Activated T-helper 1 cell treated with anti-CD3 and anti-CD28 coated beads, Interleukin-2, amount 50 U/mL, for 16 hours (primary cell): ENCODE data around the gene GTPBP1.

ENCODE experiments used
- DNase-seq, 2 donors: peaks; one replicate each; pipeline ENCODE4 v3.0.0-alpha.2; 2020; ENCODE audit warnings: low read depth in 1 of 2, low spot score in 1 of 2

GTPBP1 gene

DNA sequence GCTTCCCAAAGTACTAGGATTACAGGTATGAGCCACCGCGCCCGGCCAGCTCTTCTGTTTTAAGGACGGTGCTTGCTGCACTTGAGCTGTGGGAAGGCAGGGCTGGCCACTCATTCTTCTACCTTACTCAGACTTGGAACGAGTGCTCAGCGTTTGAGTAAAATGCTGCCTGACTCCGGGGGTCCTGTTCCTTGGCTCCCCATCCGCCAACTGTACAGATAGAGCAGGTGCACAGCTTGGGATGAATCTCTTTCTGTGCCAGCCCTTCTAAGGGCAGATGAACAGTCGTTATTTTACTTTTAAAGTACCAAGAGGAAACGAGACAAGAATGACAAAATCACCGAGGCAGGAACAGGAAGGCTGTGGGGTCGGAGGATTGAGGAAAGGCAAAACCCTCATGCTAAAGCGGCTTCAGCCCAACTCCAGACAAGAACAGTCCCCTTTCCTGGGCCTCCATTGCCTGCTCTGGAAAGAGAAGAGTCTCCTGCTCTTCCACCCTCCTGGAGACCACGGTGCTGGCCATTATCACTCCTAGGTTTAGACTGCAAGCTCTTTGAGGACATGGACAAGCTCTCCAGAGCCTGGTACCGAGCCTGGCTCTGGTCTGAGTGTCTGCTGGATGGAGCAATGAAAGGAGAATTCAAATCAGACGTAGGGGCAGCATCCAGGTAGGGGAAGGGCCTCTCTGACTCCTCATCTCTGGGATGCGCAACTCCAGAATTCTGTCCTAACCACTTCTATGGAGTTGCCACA is 51.1 kb downstream of the GTPBP1 start:
- no peak for DNase-seq

DNA sequence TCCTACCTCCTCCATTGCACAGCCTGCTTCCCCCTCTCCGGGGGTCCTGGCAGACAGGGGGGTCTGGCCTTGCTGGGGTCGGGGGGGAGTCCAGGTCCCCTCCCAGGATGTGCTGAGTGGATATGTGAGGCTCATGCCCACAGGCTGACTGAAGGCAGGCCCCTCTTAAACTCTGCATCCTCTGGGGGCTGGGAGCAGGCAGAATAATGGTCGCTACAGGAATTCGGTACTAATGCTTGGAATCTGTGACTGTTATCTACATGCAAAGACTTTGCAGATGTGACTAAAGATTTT is 51.7 kb downstream of the GTPBP1 start:
- no peak for DNase-seq

DNA sequence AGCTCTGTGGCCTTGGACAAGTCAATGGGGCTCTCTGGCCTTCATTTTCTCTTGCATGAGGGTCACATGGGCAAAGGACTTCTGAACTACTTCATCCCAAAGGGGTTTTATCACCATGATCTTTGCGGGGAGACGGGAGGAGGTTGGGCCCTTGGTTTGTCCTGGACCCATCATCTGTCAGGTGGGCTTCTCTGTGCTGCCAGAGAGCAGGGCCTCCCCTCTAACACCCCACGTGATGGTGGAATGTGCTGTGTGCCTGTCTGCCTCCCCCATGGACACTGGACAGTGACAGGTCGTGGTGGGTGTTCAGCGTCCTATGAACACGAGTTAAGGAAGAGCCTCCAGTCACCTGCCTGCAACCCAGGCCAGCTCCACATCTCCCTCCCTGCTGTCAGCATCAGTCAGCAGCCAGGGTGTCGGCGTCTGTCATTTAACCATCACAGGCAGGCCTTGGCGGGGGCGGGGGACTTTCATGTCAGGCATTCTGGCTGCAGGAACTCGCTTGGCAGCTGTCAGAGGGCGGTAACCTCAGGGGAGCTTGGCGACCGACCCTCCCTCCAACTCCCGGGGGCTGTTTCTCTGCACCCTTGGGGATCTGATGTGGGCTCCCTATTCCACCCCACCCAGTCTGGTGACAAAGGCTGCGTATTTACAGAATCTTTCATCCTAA is 52.7 kb downstream of the GTPBP1 start:
- peak; percentile 34 to 49 for DNase-seq

DNA sequence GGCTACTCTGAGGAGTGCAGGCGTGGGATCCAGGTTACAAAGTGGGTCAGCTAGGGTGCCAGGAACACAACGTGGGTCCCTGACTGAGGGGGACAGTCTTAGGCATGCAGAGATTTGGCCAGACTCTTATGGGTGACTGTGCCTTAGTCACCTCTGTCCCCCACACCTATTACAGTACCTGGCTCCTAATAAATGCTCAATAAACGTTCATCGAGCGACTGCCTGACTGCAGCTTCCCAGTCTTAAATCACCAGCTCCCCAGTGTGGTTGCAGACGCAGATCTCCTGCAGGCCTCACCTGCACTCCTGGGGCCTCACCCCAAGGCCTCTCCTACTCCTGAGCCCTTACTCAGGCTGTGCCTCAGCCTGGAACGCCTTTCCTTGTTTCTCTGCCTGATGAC is 53.3 kb downstream of the GTPBP1 start:
- DNase-seq: no peak

DNA sequence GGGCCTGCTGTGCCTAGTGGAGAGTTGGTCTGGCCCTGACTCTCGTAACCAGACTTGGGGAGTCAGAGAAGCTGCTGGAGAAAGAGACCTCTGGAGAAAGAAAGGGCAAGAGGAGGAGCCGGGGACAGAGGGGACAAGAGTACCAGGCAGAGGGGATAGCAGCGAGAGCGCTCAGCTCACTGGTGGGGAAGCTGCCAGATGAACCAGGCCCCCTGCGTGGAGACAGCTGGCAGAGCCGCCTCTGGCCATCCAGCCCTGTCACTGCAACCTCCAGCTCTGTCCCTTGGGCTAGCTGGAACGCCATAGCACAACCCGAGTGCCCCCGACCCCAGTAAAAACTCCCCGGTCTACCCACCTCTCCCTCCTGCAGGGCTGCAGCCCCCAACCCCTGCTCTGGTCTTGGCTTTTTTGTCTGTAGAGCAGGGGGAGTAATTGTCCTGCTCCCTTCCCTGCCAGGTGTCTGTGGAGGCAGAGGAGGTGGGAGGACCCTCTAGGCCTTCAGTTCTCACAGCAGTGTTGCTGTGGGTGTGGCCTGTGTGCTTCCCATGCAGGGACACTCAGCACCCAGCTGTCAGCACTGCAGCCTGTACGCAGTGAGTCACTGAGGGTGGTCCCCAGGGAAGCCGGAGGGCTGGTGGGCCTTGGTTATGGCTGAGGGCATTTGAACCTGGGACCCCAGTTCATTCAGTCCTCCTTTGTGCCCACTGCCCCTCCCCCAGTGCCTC is 54.9 kb downstream of the GTPBP1 start:
- no peak for DNase-seq

DNA sequence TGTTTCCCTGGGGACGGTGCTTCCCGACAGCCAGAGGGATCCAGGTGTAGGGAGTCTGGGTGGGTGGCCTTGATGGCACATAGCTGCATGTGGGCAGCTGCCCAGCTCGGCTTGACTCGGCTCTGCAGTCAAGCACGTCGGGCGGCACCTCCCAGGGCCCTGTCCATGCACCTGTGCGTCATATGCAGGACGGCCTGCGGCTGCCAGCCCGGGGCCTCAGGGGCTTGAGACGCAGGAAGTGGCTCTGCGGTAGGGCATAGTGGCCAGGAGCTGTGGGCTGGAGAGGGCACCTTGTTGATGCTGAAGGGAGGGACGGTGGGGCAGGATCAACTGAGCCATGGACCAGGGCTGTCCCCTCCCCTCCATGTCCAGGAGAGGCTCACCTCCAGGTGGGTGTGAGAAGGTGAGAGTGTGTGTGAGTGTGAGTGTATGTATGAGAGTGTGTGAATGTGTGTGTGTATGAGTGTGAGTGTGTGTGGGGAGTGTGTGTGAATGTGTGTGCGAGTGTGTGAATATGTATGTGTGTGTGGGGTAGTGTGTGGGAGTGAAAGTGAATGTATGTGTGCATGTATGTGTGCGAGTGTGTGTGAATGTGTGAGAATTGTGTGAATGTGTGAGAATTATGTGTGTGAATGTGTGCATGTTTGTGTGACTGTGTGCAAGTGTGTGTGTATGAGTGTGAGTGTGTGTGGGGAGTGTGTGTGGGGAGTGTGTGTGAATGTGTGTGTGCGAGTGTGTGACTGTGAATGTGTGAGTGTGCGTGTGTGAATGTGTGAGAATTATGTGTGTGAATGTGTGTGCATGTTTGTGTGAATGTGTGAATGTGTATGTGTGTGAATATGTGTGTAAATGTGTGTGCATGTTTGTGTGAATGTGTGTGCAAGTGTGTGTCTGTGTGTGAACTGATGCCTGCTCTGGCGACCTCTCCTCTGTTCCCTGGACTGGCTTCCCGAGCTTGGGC is 55.7 kb downstream of the GTPBP1 start:
- no peak for DNase-seq

DNA sequence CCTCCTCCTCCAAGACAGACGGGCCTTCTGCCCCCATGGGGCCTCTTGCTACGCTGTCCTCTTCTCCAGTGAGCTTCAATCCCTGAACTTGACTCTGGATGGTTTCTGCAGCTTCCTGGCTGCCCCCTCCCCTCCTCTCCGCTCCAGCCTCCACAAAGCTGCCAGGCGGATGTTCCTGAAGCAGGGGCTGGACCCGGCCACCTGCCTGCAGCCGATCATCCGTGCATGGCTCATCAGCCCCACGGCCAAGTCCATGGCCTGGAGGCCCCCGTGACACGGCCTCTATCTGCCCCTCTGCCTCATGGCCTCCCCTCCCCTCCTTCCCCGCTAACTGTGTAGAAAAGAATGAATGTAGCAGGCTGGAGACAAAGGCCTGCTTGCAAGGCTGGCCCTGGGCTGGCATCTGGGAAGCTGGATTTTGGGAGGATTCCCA is 56.8 kb downstream of the GTPBP1 start:
- DNase-seq: no peak

DNA sequence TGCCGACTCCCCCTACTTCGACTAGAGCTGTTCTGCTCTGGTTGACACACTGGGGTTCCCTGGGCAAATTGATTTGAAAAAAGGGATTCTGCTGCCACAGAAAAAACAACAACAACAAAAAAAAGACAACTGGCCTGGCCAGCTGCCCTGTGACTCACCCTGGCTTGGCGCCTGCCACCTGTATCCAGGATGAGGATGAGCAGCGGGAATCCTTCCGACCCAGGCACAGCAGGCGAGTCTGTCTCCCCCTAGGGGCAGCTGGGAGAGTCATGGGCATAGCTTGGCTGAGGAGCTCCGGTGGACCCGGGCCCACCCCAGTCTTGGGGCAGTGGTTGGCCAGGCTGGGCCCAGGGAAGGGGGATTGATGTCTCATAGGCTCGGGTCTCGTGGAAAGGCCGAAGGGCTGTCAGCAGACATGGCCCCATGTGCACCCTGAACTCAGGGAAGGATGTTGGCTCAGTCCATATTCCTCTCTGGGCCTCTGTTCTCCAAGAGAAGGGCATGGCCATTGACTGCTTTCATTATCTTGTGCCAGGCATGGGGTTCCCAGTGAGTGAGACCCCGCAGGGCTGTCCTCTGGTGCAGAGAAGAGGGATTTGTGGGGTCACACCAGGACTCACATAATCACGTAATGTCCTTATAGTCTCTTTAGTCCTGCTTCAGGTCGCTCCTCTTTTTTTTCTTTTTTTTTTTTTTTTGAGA is 60.5 kb downstream of the GTPBP1 start:
- peak in 1 of 2 donors; percentile 18 for DNase-seq

DNA sequence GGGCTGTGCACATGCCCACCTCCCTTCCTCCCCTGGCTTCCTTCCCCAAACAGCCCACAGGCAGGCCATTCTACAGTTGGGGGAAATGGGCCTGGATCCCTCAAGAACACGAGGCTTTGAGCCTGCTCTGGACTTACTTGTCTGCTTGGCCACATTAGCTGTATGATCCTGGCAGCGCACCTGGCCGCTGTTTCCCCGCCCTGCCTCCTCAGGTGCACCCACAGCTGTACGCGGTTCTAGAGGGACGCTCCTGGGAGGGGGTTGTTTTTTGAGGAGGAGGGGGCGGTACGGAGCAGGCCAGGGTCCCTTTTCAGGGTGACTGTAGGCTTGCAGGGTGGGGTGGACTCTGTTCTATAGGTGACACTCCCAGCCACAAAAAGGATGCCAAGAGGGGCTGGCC is 61.6 kb downstream of the GTPBP1 start:
- no peak for DNase-seq

DNA sequence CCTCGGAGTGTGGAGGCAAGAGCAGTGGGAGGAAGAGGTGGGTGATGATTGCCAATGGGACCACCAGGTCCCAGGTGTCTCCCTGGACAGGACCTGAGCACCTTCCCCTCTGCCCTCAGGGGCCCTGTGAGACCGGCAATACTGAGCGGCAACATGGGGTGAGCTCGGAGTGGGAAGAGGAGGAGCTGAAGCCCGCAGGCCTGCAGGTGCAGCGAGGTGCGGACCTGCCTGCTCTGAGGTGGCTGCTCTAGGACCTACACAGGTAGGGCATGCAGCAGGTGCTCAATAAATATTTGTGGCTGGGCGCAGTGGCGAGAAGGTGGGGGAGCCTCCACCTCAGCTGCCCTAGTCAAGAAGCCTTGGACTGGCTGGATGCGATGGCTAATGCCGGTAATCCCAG is 62.3 kb downstream of the GTPBP1 start:
- DNase-seq: no peak

DNA sequence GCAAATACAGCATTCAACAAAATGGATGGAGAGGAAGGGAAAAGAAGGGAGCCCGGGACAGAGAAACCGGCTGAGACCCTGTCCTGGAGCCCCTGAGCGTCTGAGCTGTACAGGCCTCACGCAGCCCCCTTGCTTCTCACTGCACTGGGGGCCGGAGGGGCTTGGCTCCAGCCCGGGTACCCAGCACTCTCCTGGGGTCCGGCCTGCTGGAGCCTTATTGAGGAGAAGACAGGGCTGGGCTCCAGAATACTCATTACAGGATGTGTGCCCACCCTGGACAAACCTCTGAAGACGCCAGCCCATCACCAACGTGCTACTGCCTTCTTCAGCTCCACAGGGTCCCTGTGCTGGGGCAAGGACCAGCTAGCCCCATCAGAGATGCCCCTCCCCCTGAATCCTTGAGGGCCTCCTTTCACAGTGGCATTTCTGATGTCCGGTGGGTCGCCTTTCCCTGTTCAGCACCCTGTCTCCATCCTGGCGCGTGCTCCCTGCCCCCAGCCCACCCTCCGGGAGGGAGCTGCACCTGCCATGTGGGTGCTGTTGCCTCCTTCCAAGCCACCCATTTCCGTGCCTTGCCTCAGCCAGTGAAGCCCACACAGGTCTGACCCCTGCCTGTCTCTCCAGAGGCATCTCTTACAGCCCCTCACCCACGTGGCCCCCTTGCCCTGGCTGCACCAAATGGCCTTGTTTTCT is 64.7 kb downstream of the GTPBP1 start:
- DNase-seq: no peak

DNA sequence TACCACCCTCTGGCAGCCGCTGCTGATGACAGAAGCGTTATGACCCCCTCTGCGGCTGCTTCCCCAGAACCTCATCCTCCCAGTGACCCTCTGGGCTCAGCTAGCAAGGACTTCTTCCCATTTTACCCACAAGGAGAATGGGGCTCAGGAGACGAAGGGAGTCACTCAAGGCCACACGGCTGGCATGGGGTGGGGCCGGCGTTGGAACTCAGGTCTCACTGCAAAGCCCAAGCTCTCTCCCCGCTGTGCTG is 66.8 kb downstream of the GTPBP1 start:
- no peak for DNase-seq

DNA sequence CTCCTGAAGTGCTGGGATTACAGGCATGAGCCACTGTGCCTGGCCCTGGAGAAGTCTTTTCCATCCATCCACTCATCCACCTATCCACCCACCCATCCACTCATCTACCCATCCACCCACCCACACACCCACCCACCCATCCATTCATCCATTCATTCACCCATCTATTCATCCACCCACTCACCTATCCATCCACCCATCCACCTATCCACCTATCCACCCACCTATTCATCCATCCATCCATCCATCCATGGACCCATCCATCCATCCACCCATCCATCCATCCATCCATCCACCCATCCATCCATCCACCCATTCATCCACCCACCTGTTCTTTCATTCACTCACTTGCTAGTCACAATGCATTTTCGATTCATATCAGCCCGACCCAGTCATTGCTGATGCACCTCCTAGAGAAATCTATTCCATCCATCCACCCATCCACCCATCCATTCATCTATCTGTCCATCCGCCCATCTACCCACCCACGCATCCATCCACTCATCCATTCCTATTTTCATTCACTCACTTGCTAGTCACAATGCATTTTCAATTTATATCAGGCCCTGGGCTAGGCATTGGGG is 67.7 kb downstream of the GTPBP1 start:
- DNase-seq: no peak

DNA sequence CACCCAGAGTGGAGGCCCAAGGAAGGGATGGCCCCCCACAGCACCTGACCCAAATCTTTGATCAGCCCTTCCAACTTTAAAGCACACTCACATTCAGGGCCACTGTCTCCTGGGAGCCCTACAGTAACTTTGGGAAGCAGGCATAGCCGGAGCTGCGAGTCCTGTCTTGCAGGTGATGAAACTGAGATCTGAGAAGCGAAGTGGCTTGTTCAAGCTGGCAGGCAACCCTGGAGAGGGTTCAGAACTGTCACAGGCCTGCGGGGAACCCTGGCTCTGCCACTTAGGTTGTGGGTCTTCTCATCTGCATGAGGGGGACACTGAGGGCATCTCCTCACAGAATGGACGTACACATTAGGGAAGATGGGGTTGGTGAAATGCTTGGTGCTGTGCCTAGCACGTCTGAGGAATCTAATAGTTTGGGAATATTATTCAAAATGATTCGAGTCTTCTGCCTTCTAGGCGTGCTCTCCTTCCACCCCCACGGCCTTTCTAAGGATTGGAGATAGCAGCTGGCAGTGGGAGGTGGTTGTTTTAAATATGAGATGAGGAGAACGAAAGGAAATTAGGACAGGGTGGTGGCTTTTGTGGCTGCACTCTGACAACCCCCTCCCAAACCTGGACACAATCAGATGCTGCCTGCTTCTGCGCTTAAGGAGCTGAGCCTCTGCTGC is 68.9 kb downstream of the GTPBP1 start:
- no peak for DNase-seq

DNA sequence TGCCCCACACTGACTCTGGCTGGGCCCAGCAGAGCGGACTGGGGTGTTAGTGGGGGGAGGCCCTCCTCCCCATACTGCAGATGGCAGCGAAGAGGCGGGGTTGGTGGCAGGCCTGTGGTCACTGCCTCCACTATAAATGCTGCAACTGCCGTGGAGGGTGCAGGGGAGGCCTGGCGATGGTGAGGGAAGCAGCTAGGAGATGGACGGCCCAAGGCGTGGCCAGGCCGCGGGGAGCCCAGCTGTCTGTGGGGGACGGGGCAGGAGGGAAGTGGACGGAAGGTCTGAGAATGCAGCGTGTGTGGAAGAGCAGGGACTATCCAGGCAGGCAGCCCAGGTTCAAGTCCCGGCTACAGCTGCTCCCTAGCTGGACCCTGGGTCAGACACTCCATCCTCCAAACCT is 69.9 kb downstream of the GTPBP1 start:
- DNase-seq: no peak

DNA sequence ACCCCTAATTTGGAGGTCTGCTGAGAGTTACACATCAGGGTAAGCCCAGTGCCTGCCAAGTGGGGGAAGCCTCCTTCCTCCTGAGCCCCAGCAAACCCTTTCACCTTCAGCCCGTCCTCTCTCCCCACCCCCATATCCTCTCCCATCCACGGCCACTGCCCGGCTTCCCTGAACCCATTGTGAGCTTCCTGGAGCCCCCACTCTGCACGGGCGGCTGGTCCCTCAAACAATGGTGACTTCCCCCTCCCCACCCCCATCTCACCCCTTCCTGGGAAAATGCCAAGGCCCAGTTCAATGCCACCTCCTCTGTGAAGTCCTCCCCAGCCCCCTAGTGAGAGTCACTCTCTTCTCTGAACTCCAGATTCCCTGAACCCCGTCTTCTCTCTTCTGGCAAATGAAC is 70.3 kb downstream of the GTPBP1 start:
- DNase-seq: no peak

DNA sequence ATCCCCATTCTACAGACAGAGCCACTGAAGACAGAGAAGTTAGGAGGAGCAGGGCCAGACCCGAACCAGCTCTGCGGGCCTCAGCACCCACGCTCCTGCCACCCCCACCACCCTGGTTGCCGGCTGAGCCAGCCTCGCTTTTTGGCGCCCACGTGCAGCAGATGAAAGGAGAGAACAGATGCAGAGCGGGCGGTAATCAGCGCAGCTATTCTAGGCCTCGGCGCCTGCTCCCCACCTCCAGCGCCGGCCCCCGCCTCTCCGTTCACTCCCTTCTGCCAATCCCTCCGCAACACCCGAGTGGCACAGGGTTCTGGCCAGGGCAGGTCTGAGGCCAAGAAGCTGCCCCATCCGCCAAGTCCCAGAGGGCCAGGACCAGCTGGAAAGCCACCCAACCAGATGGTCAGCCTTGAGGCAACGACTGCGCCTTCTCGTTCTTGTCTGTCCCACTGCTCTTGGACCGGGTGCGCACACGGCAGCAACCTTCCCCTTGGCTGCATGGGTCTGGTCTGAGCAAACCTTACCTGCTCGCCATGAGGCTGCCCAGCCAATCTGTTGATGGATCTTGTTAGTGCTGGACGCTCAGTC is 71.4 kb downstream of the GTPBP1 start:
- DNase-seq: no peak

DNA sequence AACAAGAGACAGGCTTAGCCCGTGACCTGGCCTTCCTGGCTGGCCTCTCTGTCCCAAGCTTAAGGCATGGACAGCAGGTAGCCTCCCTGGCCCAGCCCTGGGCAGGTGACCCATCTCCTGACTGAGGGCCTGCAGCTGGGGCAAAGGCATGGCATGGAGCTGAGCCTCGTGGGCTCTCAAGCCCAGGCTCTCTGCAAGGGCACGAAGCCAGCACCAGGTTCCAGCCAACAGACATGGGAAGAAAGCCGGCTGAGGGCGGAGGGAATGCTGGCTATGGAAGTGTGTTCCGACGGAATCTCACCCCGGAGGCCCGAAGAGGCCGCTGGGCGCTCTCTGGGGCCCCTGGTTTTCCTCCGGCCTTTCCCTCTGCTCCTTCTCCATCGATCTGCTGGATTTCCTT is 75.3 kb downstream of the GTPBP1 start:
- no peak for DNase-seq
